Activated CD4-positive, alpha-beta T cell treated with anti-CD3 and anti-CD28 coated beads, Interleukin-2, Interleukin-4, amounts not matched to agents 100 ng/mL and 50 ng/mL, durations not matched to agents 16 hours and 8 hours (primary cell): ENCODE results near the gene REG3A.

ENCODE experiments used
- DNase-seq: peaks from one replicate; pipeline ENCODE4 v3.0.0-alpha.2; 2020; ENCODE audit warnings: low spot score

The REG3A gene

GRCh38 chr2:79159653-79160052 is at the start of gene REG3A:
Gene REG3A (minus strand): TSS chr2:79159753. CDS start chr2:79159405, 348 bp downstream.
- DNase-seq = no peak

- no peak for DNase-seq
Measured at GRCh38 chr2:79200762-79201161, 41.2 kb upstream of the REG3A start.

GRCh38 chr2:79191816-79192215 is 32.3 kb upstream of the REG3A start:
- DNase-seq = no peak

GRCh38 chr2:79191081-79191480 is 31.5 kb upstream of the REG3A start:
- DNase-seq = no peak

- DNase-seq = no peak
Measured at GRCh38 chr2:79189465-79189864, 29.9 kb upstream of the REG3A start.

- DNase-seq = no peak
Measured at GRCh38 chr2:79181617-79182016, 22.1 kb upstream of the REG3A start.

- DNase-seq = no peak
Measured at GRCh38 chr2:79180092-79180491, 20.5 kb upstream of the REG3A start.

GRCh38 chr2:79179036-79179435 is 19.5 kb upstream of the REG3A start:
- DNase-seq = no peak

GRCh38 chr2:79178076-79178674 is 18.6 kb upstream of the REG3A start:
- DNase-seq = no peak

GRCh38 chr2:79171348-79171958 is 11.9 kb upstream of the REG3A start:
- no peak for DNase-seq

- no peak for DNase-seq
Measured at GRCh38 chr2:79162801-79163200, 3.2 kb upstream of the REG3A start.

GRCh38 chr2:79162132-79162531 is 2.6 kb upstream of the REG3A start:
- DNase-seq = no peak

GRCh38 chr2:79159030-79159429 is 523 bp downstream of the REG3A start:
- DNase-seq = no peak

GRCh38 chr2:79155826-79156476 is 3.6 kb downstream of the REG3A start:
- no peak for DNase-seq

- DNase-seq = no peak
Measured at GRCh38 chr2:79139423-79139822, 20.1 kb downstream of the REG3A start.

GRCh38 chr2:79138385-79138784 is 21.2 kb downstream of the REG3A start:
- DNase-seq = no peak

GRCh38 chr2:79131687-79132086 is 27.9 kb downstream of the REG3A start:
- DNase-seq = no peak

GRCh38 chr2:79129804-79130203 is 29.7 kb downstream of the REG3A start:
- DNase-seq = no peak

GRCh38 chr2:79129260-79129659 is 30.3 kb downstream of the REG3A start:
- DNase-seq = no peak

- DNase-seq = no peak
Measured at GRCh38 chr2:79128406-79128805, 31.1 kb downstream of the REG3A start.

GRCh38 chr2:79125721-79125985 is 33.9 kb downstream of the REG3A start:
- DNase-seq = no peak

GRCh38 chr2:79124907-79125720 is 34.4 kb downstream of the REG3A start:
- DNase-seq = no peak

- no peak for DNase-seq
Measured at GRCh38 chr2:79122676-79123075, 36.9 kb downstream of the REG3A start.
